Thyroid gland (tissue), 4 donors: ENCODE data around the gene MS4A18.

ENCODE experiments used
- CTCF ChIP-seq, 6 experiments: fragments of 200-600 bp in 3 of 6; fragments of 450-650 bp in 3 of 6; sonication (generic) in 3 of 6; IDR thresholded peaks; one replicate each; pipeline ENCODE4 v1.5.1; 2016 to 2019; ENCODE audit warnings: antibody characterized with exemption in 6 of 6, mild to moderate bottlenecking in 2 of 6, inconsistent platforms in 1 of 6, moderate library complexity in 1 of 6
- POLR2A ChIP-seq, 2 donors: fragments of 450-650 bp; IDR thresholded peaks; one replicate each; pipeline ENCODE4 v1.6.1; 2017; ENCODE audit warnings: antibody characterized with exemption in 2 of 2, mild to moderate bottlenecking in 2 of 2, moderate library complexity in 1 of 2

GRCh38 chr11:60700689-60701468 is 23.6 kb upstream of the MS4A18 start:
- TF ChIP-seq POLR2A (IDR thresholded peaks at IDR 0.05): no peak
- TF ChIP-seq CTCF (IDR thresholded peaks at IDR 0.05): peak in 1 of 6 experiments; percentile 20
